CD4-positive, alpha-beta T cell treated with Interferon gamma for 1 hour (primary cell): Measurements from ENCODE around the gene PARP16.

Experiments used
- DNase-seq: peaks from one replicate; pipeline ENCODE4 v3.0.0-alpha.2; 2020

The PARP16 gene

DNA sequence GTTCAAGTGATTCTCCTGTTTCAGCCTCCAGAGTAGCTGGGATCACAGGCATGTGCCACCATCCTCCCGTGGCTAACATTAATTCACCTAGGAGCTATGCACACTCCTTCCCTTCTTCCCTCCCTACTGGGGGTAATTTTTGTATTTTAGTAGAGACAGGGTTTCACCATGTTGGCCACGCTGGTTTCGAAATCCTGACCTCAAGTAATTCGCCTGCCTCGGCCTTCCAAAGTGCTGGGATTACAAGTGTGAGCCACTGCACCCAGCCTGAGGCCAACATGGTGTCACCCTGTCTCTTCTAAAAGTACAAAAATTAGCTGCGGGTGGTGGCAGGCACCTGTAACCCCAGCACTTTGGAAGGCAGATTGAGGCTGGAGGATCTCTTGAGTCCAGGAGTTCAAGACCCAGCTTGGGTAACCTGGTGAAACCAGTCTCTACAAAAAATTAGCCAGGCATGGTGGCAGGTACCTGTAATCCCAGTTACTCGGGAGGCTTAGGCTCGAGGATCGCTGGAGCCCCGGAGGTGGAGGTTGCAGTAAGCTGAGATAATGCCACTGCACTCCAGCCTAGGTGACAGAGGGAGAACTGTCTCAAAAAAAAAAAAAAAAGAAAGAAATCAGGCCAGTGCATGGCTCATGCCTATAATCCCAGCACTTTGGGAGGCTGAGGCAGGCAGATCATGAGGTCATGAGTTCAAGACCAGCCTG is 23.9 kb upstream of the PARP16 start:
- DNase-seq = no peak

DNA sequence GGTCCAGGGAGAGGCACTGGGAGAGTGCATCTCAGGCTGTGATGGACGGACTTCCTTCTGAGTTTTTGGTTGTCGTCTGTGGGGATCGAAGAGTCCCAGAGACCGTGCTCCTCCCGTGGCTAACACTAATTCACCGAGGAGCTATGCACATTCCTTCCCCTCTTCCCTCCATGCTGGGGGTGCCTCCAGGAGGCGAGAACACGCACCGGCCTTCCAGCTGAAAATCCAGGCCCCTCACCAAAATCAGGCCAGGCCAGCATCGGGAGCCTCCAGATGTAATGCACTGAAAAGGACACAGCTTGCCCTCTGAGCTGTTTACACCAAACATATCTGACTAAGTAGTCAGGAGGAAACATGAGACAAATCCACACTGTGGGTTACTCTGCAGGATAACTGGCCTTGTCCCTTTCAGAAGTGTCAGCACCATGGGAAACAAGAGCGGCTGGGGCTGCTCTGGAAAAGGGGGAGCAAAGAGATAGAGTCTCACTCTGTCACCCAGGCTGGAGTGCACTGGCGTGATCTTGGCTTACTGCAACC is 23.3 kb upstream of the PARP16 start:
- no peak for DNase-seq

DNA sequence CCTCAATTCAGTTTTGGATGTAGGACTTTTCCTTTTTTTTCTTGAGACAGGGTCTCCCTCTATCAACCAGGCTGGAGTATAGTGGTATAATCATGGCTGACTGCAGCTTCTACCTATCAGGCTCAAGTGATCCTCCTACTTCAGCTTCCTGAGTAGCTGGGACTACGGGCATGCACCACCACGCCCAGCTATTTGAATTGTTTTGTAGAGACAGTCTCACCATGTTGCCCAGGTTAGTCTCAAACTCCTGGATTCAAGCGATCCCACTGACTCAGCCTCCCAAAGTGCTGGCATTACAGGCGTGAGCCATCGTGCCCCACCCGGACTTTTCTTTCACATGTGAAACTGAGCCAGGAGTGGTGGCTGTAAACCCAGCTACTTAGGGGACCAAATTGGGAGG is 21.3 kb upstream of the PARP16 start:
- no peak for DNase-seq

DNA sequence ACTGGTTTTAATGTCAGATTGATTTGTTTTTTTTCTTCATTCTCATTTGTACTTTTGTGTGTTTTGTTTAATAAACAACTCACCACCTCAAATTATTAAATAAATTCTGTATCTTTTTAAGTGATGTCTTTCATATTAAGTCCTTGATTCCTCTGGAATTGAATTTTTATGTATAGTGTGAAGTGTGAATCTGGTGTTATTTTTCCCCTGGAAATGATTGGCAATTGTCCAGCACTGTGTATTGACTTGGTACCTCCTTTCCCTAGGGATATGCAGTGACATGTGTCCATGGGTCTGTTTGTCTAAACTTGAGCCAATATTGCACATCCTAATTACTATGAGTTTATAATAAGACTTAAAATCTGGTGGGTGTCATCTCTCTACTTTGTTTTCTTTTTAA is 19.9 kb upstream of the PARP16 start:
- no peak for DNase-seq

DNA sequence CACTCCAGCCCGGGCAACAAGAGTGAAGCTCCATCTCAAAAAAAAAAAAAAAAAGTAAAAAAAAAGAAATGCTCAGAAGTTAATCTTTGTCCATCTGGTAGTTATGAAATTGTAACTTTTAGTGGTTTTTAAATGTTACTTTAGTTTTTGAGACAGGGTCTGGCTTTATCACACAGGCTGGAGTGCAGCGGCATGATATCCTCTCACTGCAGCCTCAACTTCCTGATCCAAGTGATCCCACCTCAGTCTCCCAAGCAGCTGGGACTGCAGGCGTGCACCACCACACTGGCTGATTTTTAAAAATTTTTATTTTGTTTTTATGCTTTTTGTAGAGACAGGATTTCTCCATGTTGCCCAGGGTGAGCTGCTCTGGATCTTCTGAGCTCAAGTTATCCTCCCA is 19.1 kb upstream of the PARP16 start:
- no peak for DNase-seq

DNA sequence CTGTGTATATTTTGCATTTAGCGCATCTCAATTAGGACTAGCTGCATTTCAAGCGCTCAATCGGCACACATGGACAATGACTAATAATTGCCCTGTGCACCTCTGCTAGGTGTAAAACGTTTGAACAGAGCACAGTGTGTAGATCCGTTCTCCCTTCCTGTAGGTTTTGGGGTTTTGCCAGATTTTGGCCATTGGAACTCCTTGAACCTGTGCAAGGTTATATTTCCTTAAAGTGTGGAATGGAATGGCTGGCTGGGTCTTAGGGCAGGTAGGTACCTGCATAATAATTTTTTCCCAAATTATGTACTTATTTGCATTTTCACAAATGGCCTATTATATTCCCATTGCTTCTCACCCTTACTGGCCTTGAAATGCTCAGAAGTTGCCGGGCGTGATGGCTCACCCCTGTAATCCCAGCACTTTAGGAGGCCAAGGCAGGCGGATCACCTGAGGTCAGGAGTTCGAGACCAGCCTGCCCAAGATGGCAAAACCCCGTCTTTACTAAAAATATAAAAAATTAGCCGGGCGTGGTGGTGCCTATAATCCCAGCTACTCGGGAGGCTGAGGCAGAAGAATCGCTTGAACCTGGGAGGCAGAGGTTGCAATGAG is 18.6 kb upstream of the PARP16 start:
- DNase-seq = no peak

DNA sequence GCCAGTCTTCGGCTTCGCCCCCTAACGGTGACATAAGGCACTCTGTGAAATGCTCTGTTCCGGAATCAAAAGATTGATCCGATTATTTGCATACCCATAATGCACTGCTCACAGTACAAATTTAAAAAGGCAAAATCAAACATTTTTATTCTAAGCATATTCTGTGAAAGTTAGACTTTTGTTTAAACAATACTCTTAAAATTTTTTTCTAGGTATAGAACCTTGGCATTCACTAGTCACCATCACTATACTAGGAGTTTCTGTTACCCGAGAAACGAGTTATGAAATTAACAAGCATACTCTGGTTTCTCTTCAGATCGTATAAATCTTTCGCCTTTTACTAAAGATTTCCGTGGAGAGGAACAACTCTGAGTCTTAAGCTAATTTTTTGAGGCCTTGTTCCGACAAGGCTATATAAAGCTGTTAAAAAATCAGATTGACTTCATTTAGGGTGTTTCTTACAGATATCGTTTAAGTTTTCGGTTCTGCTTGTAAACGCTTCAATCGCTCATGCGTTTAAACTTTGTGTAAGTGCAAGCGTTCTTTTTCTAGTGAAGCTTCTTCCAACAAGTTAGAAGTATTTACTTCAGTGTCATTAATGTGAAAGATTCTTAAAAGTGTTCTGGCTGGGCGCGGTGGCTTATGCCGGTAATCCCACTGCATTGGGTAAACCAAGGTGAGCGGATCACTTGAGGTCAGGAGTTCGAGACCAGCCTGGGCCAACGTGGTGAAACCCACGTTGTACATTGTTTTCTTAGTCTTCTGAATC is 17.9 kb upstream of the PARP16 start, which contains the start of gene RNU5B-1:
Gene RNU5B-1, plus strand, starts transcription at position 297 of the 769 bp plus-strand sequence.
- DNase-seq = peak; percentile 82

DNA sequence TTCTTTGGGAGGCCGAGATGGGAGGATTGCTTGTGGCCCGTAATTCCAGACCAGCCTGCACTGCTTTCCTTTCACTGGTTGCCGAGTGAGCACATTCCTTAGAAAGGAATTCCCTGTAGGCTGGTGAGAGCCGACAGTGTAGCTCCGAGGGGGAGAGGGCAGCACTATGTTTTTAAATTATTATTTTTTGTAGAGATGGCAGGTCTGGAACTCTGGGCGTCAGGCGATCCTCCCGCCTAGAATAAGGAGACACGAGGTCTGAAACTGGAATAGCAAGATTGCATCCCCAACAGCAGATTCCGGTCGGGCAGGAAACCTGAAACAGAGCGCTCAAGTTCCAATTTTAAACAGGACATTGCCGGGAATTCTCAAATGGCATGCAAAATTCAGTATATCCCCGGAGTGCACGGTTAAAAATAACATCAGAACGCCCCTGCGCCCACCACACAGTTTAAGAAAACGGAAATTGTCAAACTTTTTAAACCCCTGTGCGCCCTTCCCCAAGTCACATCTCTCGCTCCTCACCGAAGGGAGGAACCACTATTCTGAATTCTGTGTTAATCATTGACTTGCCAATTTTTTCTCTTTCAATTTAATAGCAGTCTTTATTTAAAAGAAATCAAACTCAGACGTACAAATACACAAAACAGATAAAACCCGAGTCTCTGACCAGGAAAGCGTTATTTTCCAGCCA is 17.2 kb upstream of the PARP16 start:
- no peak for DNase-seq

DNA sequence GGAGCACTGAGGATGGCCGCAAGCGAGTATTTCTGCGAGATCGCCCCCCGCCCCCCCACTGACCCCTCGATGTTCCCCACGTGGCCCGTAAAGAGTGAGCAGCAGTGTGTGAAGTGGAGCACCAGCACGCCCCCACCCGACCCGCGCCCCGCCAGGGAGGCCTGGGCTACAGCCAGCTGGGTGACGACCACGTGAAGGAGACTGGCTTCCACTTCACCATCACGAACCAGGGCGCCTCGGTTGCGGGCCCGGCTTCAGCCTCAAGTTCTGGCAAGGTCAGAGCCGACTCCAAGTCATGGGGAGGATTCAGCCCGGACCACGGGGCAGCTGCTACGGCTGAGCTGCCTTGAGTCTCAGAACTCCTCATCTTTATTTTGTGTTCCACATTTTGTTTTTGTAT is 15.4 kb upstream of the PARP16 start:
- no peak for DNase-seq

DNA sequence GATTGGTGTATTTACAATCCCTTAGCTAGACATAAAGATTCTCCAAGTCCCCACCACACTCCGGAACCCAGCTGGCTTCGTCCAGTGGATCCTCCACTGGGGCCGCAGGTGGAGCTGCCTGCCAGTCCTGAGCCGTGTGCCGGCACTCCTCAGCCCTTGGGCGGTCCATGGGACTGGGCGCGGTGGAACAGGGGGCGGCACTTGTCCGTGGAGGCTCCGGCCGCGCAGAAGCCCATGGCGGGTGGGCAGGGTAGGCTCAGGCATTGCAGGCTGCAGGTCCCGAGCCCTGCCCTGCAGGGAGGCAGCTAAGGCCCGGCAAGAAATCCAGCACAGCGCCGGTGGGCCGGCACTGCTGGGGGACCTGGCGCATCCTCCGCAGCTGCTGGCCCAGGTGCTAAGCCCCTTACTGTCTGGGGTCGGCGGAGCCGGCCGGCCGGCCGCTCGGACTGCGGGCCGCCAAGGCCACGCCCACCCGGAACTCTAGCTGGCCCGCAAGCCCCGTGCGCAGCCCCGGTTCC is 14.3 kb upstream of the PARP16 start:
- no peak for DNase-seq

DNA sequence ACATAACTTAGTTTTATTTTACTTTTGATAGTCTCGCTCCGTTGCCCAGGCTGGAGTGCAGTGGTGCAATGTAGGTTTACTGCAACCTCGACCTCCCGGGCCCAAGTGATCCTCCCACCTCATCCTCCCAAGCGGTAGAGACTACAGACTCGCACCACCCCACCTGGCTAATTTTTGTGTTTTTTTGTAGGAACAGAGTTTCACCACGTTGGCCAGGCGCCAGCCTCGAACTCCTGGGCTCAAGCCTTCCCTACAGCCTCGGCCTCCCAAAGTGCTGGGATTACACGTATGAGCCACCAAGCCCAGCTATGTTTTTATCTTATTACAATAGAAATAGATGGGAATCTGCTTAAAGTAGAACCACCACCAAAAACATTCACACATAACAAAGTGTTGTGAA is 12.0 kb upstream of the PARP16 start:
- DNase-seq = no peak

DNA sequence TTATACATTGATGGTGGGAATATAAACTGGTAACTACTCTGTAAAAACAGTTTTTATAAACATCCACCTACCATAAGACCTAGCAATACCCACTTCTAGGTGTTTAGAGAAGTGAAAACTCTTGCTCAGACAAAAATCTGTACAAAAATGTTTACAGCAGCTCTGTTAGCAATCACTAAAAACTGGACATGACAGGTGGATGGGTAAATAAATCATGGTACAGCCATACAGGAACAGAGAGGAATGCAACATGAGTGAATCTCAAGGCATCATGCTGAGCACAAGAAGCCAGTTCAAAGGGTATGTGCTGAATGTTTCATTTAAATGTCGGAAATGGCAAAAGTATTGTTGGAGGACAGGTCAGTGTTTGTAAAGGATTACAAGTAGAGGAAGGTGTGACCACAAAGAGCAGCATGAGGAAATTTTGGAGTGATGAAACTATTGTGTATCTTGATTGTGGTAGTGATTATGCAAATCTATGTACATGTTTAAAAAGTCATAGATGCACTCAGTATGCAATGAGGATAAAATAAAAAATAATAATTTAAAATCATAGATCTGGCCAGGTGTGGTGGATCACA is 6.3 kb upstream of the PARP16 start:
- DNase-seq = no peak

DNA sequence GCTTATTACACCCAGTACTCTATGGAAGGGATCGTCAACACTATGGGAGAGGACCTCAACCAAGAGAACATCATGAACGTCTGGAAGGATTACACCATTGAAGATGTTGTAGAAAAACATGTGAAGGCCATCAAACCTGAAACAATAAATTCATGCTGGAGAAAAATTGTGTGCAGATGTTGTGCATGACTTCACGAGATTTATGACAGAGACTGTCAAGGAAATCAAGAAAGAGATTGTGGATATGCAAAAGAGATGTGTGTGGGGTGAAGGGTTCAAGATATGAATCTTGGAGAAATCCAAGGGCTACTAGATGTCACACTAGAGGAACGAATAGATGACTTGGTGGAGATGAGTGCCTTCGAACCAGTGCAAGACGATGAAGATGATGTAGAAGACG is 3.5 kb upstream of the PARP16 start:
- no peak for DNase-seq

DNA sequence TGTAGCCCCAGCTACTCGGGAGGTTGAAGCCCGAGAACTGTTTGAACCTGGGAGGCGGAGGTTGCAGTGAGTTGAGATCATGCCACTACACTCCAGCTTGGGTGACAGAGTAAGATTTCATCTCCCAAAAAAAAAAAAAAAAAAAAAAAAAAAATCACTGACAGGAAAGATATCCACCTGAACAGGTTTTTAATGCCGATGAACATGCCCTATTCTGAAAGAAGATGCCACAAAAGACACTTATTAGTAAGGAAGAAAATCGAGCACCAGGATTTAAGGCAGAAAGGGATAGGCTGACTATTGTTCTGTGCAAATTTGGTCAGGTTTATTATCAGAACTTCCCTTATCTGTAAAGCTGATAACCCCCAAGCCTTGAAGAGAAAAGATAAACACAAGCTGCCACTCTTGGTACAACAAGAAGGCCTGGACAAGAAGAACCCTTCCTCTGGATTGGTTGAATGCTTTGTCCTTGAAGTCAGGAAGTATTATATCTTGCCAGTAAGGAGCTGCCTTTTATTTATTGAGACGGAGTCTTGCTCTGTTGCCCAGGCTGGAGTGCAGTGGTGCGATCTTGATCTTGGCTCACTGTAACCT is 2.7 kb upstream of the PARP16 start:
- no peak for DNase-seq

DNA sequence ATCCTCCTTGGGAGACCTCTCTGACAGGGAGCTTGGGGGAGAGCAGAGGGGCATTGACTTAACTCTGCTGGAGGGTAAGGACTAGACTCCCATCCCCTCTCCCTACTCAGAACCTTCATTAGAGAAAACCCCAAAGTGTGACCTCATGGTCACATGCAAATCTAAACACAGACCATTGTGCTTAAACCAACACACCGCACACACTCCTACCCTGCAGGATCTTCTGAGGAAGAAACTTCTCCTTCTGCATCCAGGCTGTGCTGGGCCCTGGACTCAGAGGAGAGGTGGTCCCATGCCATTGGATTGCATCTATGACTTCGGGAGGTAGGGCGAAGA is 805 bp upstream of the PARP16 start:
- DNase-seq = no peak

DNA sequence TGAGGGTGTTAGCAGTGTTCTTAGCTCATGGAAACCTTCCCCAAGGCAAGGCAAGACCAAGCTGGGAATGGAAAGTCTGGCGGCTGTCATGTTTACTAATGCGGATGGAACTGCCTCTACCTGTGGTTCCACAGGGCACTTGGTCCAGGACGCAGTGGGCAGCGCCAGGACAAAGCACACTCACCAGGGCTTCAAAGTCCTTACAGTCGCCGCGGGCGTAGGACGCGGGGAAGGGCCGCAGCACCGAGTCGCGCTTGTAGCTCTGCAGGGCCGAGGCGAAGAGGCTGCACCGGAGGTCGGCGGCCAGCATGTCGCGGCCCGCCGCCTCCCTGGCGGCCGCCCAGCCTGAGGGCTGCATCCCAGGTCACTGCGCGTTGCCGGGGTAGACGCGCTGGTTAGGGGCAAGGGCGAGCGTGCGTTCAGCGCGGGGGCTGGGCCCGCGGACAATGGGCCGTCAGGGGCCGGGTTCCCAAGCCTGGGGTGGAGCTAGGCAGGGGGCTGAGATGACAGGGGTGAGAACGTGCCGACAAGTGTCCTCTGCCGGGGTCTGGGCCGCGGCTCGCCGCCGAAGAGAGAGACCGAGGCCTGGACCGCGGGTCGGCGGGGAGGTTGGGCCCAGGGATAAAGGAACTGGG is 497 bp downstream of the PARP16 start:
- no peak for DNase-seq

DNA sequence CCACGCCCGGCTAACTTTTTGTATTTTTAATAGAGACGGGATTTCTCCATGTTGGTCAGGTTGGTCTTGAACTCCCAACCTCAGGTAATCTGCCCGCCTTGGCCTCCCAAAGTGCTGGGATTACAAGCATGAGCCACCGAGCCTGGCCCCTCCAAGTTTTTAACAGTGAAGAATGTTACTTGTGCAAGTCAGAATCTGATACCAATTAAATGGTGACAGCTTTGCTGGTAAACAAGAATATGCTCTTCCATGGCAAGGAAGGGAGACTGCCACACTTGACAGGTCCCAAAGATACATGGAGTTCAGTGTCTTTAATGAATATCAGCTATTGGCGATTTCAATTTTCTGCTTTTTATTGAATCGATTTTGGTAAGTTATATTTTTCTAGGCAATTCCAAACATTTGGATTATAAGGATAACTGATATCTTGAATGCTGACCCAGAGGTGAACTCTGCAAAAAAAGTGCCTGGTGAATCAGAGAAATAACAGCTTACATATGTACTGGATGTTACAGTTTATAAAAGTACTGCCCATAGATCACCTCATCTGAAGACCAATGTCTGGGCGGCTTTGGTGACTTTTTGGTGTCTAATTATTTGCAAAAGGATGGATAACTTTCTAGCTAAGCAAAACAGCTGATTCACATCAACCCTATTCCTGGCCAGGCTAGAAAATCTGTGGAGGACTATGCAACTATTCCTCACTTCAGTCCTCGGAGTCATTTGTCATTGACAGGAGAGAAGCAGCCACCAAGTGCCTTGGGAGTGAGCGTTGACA is 1.2 kb downstream of the PARP16 start:
- no peak for DNase-seq

DNA sequence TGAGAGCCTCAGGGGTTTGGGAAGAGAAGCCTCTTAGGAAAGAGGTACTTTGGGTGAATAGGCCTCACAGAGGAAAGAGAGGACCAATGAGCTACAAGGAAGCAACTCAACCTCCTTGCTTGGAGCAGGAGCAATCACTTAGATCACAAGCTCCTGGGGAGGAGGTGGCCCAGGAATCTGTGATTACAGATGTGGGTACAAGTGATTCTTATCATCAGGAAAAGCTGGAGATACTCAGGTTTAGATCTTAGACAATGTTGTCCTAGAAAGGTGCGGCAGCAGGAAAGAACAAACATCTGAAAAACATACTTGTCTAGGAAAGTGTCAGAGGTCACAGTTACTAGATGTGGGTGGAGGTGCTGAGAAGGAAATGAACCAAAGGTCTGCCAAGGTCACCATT is 8.2 kb downstream of the PARP16 start:
- no peak for DNase-seq

DNA sequence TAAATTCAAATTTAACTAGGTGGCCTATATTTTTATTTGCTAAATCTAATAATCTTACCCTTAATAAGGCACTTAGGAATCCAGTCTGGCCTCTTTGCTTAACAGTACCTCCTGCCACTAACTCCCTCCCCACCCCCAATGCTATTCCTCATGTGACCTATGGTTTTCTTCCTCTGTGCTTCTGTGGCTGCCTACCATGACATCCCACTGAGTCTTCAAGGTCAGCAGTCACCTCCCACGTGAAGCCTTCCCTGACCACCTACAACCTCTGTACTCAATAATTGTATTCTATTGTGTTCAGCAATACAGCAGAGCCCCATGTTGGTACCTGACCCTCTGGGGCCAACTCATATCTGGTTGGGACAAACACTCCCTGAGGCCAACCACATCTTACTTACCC is 9.7 kb downstream of the PARP16 start:
- DNase-seq = no peak

DNA sequence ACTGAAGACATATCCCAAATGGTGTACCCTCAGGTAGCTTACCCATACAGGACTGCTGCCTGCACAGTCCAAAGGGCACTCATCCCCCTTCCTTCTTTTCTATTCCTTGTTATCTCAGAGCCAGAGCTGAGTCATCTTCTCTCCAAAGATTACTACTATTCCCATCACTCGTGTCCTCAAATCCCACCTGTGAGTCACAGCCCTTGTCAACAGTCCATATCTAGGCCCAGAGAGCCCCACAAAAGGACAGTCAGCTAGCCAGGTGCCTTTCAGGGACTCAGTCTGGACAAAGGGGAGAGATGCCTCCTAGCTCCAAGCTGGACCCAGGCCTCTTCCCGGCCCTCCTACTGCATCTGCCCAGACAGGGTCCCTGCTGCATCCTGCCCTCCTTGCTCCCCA is 11.0 kb downstream of the PARP16 start:
- no peak for DNase-seq

DNA sequence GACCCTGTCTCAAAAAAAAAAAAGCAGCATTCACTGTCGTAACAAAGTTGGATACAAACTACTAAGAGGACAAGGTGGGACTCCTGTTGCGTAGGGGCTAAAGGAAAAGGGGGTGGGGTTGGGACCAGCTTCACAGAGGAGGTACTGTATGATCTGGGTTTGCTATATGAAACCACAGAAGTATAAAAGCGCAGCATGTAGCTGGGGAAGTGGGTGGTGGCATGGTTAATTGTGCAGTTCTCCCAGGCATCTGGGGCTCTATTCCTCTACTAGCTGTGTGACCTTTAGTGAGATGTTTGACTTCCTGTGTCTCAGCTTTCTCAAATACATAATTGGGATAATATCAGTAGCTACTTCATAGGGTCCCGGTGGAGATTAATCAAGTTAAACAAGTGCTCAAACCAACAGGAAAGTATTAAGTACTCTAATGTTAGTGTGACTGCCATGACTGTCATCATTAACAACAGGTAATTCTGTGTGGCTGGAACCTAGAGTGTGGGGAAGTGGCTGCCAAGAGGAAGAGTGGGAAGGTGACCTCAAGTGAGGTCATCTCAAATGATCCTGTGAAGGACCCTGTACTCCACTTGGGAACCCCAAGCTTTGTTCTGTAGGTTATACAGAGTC is 11.5 kb downstream of the PARP16 start:
- no peak for DNase-seq
